Measurements from ENCODE around the gene MTHFD1L. TPM values are rescaled to one million over a fixed set of nuclear protein-coding genes. Genes with fewer than 3 reads are reported as not detected.
"Not testable (repeated sequence)": the region's sequence is repeated elsewhere in the genome, so short reads cannot be mapped to it uniquely, and the experiment has no call there.

MTHFD1L gene
- total RNA-seq, 1 donor from 2014 or later: 45.6 TPM

DNA sequence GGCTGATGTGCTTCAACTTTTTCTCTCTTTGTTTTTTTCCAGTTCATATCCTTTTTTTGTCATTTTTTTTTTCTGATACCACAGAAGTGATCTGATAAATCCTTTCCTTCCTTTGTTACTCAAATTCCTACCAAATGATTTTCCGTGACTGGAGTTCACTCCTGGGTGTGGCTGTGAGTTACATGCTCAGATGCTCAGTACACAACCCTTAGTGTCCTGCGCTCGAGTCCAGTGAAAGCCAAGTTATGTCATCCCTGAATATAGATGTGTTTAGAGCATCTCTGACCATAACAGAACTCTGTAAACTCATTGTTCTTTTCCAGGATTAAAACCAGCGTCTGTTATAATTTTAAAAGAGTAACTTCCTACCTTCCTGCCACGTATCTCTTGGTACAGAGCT, 227.1 kb downstream of the MTHFD1L start:
- DNase-seq (ENCODE audit: low read depth in 2 of 2): peak; percentile 76 to 92

DNA sequence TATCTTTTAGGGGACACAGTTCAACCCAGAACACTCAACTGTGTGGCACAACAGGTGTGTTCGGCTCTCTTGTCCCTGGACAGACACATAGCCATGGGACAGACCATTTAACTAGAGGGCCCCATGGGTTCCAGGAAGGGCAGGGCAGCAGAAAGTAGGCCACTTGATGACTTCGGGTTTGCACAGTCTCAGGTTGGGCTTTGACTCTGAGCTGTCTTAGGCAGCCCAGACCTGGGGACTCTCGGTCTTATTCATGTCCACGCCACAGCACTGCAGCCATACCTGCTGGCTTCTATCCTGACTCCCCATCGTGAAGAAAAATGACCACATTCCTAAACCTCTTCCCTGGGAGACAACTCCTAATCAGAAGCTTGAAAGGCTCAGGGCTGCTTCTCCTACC, 228.2 kb downstream of the MTHFD1L start:
- DNase-seq (ENCODE audit: low read depth in 2 of 2): no peak

DNA sequence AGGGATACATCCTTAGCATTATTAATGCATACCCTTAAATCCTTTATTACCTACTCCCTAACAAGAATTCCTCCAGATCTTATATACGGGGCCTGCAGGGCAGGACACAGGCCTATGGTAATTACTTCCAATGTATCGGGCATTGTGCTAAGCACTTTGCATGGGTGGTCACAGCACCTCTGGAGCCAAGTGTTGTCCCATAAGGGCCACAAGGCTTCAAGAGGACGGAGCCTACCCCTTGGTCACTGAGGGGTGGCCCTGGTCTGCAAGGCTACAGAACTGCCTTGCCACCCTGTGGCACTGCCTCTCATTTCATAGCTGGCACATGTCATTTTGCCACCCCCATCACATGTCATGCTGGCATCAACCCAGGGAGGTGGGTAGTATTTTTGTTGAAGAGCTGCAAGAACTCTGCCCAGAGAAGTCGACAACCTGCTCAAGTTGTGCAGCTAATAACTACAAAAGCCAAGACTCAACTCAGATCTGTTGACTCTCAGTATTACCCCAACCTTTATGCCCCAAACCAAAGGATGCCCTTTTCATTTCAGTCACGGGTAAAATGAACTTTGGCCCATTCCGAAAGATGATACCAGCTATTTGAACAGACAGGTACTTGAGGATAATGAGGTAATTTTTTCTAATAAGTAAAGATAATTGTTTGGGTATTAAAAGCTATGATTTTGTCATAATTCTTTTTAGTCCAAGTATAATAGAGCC, 230.2 kb downstream of the MTHFD1L start:
- no peak for DNase-seq (ENCODE audit: low read depth in 2 of 2)

DNA sequence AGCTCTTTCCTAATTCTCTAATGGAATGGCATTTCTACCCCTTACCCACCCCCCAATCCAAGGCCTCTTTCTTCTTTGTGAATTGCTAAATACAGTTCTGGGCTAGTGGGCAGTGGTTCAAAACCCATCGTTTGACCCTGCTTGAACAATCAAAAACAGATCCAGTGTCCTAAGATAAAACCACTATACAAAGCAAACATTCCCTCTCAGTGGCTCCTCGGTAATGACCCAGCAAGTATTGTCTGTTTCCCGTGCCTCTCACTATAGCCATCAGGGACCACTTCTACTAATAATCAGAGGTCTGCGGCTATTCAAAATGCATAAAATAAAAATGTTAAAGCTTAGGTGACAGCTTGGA, 230.7 kb downstream of the MTHFD1L start:
- DNase-seq (ENCODE audit: low read depth in 2 of 2): no peak

DNA sequence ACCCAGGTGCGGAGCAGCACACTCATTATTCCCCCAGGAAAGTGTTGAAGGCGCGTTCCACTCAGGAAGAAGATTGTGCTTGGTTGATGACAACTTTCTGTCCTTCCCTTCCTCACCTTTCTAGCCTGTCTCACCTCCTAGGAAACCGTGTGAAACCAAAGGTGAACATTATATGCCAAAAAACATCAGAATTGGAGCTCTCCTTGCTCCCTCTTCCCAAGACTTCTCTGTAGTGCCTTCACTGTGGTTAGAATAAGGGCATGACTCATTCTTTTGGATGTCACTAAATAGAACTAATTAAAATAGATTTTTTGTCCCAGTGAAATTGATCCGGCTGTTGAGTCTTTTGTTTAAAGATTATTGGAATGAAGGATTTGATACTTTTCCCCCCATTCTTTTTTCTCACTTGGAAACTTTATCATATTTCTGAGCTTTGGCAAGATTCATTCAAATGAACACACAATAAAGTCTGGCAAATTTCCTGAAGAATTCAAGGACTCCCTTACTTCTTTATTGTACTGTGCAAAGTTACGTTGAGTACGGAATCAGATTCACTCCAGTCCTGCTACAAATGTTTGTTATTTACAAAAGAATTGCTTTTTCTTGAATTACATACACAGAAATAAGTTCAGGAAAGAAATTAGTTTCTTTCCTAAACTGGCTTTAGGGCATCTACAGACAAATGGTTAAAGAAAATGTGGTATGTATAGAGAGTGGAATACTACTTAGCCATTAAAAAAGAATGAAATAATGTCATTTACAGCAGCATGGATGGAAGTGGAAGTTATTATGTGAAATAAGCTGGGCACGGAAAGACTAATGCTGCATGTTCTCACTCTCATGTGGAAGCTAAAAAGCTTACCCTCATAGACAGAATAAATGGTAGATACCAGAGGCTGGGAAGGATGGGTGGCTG, 231.4 kb downstream of the MTHFD1L start:
- no peak for DNase-seq (ENCODE audit: low read depth in 2 of 2)

DNA sequence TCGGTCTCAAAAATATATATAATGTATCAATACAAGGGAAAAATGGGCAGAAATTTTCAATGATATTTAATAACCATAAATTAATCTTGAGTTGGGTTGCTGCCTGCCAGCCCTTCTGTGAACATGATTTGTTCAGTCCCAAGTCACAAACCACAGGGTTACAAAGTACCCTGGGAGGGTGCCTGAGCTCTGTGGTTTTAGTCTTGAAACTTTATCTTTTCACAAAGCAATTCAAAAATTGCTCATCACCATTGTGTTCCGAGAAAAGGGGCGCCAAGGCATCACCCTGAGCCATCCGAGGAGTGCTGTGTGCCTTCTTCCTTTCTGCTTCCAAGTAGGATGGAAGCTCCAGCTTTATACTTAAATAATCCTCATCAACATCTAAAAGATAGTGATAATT, 232.7 kb downstream of the MTHFD1L start:
- no peak for DNase-seq (ENCODE audit: low read depth in 2 of 2)

DNA sequence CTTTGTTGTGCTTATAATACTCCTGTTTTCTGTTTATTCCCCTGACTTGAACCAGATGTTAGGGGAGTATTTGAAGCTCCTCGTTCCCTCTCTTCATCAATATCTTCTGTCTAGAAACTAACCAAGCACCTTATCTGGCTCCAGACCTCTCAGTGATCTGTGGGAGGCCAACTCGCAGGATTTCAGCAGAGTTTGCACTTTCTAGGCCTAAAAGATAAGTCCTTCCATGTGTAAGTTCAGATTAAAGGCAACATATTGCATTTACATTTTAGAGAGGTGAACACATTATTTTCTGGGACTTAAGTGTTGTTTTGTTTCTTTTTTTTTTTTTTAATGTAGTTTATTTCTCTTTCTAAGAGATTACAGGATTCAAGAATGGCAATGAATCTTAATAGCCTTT, 234.8 kb downstream of the MTHFD1L start:
- no peak for DNase-seq (ENCODE audit: low read depth in 2 of 2)

DNA sequence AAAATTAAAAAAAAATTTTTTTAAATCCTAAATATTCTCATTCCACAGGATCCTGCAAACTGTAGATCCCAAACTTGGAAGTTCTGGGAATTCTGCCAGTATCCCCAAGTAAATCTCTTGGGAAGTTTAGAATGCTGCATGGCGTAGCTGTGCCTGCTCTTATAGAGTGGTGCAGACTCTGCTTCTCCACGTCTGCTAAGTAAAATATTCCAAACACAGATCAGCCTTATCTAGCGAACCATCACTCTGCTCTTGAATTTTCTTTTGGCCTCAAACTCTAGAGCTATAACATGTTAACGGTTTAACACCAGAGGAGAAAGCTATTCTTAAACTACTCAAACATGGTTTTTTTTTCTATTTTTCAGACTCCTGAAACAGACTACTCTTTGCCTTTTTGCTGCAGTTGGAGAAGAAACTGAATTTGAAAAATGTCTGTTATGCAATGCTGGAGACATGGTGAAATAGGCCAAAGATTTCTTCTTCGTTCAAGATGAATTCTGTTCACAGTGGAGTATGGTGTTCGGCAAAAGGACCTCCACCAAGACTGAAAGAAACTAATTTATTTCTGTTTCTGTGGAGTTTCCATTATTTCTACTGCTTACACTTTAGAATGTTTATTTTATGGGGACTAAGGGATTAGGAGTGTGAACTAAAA, 235.8 kb downstream of the MTHFD1L start:
- DNase-seq (ENCODE audit: low read depth in 2 of 2): no peak

DNA sequence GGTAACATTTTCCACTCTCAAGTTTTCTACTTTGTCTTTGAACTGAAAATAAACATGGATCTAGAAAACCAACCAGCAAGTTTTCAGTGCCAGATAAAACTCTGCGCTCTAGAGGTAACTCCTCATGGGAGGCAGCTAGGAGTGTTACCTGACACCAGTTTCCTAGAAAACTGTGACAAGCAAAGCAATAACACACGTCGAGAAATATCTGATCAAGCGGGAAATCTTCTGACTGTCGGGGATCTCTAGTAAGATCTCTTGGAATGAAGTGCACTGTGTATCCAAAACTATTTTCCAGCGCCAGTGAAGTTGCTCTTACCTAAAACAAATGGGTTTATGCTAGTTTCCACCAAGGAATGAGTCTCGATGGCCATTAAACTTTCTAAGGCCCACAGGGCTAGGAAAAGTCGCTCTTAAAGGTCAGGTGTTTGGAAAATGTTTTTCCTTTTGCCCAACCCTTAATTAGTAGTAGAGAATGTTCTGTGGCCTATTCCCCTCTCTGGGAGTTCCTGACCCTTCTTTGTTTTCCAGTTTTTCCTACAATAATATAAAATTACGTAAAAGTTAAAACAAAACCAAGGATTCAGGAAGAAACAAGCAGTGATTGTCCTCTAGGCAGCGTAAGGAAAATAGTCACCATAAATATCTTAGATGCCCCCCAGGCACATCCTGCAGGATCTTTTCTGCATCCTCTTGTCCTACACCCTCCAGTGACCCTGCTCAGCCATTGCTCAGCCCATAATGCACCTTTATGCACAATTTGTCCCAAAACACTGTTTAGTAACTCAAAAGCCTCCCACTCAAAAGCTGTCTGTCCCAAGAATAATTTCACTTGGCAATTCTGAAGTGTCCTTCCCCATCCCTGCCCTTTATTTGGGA, 236.6 kb downstream of the MTHFD1L start:
- DNase-seq (ENCODE audit: low read depth in 2 of 2): peak in 1 of 2 donors; percentile 23

DNA sequence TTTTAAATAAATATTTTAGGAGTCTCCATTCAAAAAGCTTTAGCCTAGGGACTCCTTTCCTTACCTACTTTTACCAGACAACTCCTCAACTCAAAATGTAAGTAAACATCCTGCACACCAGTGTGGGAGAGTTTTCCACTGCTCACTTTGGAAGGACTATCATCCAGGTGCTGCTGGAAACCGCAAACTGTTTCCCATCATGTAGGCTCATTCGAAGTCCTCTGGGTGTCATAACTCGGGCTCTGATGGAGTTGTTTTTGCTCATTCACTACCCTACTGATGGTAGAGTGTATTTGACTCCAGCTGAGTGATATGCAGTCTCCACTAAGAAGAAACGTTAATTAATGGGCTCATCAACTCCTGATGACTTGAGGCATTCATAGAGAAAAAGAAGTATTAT, 237.8 kb downstream of the MTHFD1L start:
- DNase-seq (ENCODE audit: low read depth in 2 of 2): no peak

DNA sequence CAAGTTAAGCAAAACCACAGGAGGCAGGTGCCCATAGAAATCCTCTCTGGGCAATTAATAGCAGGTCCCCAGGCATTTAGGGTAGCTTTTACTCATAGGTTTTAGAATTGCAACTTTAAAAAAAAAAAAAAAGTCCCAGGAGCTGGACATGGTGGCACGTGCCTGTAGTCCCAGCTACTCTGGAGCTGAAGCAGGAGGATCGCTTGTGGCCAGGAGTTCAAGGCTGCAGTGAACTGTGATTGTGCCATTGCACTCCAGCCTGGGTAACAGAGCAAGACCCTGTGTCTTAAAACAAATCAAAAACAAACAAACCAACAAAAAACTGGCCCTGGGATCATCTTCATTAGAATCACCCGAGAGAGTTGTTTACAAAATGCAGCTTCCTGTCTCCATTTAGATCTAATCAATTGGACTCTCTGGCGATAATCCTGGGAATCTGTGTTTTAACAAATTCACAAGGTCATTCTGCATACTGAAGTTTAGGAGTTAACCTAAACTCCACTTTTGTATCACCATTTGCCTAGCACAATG, 242.5 kb downstream of the MTHFD1L start:
- no peak for DNase-seq (ENCODE audit: low read depth in 2 of 2)

DNA sequence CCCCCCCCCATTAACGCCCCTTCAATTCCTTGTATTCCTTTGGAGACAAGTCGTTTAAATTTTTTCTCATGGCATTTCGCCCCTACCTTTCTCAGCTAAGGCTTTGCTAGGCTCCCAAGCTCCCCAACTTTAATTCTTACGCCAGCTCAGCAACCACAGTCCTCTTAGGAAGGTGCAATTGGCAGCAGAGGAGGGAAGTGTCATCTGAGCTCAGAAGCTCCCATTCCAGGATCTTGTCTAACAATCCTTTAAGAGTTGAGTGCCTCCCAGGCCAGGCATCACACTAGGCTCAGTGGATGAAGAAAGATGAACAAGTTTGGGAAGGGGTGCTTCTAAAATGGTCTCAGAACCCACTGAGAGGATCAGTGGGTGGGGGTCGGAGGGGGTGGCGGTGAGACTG, 243.0 kb downstream of the MTHFD1L start:
- DNase-seq (ENCODE audit: low read depth in 2 of 2): no peak

DNA sequence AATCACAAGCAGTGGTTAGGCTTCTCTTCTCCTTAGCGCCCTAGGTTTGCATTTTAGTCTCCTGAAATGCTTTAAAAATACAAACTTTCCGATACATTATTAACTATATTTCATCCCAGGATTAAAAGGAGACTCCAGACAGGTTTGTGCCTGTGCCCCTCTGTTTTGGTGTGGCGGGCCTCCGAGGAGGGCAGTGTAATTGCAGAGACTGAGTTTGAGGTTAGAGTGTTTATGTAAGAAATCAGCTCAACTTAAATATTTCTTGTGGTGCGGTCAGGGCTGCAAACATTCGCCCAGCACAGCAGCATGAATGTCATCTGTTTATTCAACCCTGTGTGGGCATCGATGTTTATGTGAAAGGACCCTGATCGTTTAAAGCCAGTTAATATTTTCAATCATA, 243.9 kb downstream of the MTHFD1L start:
- no peak for DNase-seq (ENCODE audit: low read depth in 2 of 2)

DNA sequence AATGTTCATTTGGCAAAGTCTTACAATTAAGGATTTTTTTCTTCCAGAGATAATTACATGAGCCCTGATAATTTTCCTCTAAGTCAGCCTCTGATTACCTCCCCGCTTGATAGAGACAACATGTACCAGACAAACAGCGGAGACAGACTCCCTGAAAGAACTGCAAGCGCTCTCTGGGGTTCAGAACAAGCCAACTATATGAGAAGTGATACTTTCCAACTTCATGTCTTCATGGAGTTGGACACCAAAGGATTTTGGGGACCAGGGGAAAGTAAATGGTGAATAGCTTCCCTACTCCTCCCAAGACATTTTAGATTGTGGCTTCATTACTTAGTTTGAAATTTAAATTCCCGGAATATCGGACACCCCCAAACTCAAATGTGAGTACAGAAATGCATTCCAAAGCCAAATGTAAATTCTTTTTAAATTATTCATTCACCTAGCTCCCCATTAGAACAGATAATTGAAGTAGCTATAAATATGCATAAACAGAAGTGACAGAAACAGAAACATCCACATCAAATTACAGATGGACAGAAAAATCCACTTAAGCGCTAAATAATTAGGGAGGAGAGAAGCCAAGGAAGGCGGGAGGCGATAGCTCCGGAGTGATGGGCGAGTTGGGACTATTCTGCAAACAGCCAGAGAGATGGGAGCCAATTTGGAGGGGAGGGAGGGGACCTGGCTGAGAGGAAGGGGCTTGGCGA, 244.5 kb downstream of the MTHFD1L start:
- no peak for DNase-seq (ENCODE audit: low read depth in 2 of 2)

DNA sequence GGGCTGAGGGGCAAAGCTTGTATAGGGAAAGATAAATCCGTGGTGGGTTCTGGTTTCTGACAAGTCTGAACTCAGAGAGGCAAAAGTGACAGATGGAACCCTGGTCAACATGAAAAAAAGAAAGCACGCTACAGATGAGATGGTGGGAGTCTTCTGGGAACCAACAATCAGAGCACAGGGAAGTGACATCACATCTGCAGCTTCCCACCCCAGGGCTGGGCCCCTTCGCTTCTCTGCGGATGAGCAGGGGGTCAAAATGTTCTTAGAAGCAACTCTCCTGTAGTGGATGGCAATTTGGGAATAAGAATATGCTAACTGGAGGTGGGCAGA, 245.0 kb downstream of the MTHFD1L start:
- no peak for DNase-seq (ENCODE audit: low read depth in 2 of 2)

DNA sequence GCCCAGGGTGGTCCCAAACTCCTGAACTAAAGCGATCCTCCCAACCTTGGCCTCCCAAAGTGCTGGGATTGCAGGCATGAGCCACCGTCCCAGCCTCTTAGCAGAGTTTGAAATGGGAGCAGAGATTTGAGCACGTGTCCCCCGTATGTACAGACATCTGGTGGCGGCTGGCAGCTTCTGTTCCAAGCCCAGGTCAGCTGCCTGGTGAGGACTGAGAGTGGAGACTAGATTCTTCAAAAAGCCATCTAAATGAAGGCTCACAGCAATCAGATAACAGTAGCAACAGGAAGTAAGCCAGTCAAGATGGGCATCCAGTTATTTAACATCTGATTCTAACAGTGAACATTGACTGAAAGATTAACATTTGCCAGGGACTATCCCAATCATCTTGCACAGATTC, 246.2 kb downstream of the MTHFD1L start:
- DNase-seq (ENCODE audit: low read depth in 2 of 2): no peak

DNA sequence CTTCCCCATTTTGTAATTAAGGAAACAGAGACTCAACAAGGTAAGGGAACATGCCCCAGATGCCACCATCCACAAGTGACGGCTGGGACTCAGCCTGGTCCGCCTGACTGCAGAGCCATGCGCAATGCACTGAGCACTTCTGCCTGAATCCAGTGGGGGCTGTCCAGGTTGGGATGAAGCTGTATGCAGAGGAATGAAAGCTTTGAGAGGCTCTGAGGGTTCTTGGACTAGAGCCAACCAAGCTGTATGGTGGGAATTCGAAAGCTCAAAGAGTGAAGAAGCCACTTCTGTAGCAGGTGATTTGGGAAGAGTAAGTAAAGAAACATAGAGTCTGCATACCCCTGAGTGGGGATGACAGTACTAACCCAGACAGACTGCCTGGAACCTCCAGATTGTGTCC, 246.6 kb downstream of the MTHFD1L start:
- DNase-seq (ENCODE audit: low read depth in 2 of 2): no peak

DNA sequence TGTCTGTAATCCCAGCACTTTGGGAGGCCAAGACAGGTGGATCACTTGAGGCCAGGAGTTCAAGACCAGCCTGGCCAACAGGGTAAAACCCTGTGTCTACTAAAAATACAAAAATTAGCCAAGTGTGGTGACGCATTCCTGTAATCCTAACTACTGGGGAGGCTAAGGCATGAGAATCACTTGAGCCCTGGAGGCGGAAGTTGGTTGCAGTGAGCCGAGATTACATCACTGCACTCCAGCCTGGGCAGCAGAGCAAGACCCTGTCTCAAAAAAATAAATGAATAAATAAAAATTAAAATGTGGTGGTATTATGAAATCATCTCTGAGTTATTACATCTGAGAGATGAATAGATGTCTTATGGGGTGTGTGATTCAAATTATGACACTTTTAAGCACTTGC, 247.4 kb downstream of the MTHFD1L start:
- DNase-seq (ENCODE audit: low read depth in 2 of 2): not testable (repeated sequence)

DNA sequence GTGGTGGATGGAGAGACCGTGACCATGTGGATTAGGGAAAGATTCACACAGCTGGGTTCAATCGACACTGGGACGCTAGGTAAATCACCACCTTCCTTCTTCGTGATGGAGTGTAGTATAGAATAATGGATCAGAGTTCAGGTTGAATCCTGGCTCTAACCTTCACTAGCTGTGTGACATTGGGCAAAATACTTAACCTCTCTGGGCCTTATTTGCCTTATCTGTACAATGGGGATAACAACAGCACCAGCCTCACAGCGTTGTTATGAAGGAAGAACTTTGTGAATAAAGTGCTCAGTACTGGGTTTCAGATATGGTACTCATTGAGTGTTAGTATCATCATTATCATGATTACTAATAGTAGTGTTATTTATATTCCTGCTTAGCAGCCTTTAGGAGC, 248.1 kb downstream of the MTHFD1L start:
- DNase-seq (ENCODE audit: low read depth in 2 of 2): no peak

DNA sequence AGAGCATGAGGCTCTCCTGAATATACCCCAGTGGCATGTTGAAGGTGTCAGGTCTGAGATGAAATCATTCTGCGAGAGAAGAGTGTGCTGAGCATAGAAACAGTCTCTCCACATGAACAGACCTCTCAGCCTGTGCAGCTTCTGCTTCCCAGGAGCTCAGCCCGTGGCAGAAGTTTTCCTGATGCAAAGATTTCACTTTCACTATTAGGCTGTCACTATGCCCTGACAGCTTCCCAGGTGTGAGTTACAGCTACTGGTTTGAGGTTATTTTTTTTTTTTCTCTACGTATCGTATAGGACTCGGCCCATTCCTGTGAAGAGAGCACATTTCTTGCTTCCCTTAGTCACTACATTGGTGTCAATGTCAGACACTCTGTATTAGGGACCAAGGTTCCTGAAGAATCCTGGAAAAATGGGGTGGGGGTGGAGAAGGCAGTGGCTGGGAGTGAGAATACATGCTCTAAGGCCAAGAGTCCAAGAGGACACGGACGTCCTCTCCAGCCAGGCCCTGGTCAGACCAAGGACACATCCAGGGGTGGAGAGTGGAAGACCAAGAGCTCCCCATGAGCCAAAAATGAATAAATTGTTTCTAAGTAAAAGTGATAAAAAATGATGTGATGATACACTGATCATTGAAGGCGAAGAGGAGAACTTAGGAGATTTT, 253.1 kb downstream of the MTHFD1L start:
- peak in 1 of 2 donors; percentile 27 for DNase-seq (ENCODE audit: low read depth in 2 of 2)

Measured in lung microvascular endothelial cell (primary cell).